GM21737 (cell line): ENCODE results near the gene SPTBN1.
A peak's percentile ranks its signal among the peaks of the same experiment; 100 is the strongest.

ENCODE experiments used
- ATAC-seq: cut with Tn5 transposase; IDR thresholded peaks from one replicate; pipeline ENCODE4 v1.9.1; 2021; ENCODE audit warnings: mild to moderate bottlenecking, moderate library complexity; ENCODE audit not compliant: unreplicated experiment

The SPTBN1 gene

GRCh38 chr2:54549917-54550518 lies 93.9 kb downstream of the SPTBN1 start:
- ATAC-seq = no peak

- no peak for ATAC-seq
Measured at GRCh38 chr2:54550547-54550946, 94.4 kb downstream of the SPTBN1 start.

- ATAC-seq = no peak
Measured at GRCh38 chr2:54551123-54551756, 95.1 kb downstream of the SPTBN1 start.

- ATAC-seq = no peak
Measured at GRCh38 chr2:54553075-54553474, 96.9 kb downstream of the SPTBN1 start.

- no peak for ATAC-seq
Measured at GRCh38 chr2:54553775-54554174, 97.6 kb downstream of the SPTBN1 start.

- ATAC-seq = no peak
Measured at GRCh38 chr2:54555318-54555837, 99.3 kb downstream of the SPTBN1 start.

GRCh38 chr2:54556621-54557121 lies 100.5 kb downstream of the SPTBN1 start:
- no peak for ATAC-seq

- no peak for ATAC-seq
Measured at GRCh38 chr2:54557211-54557600, 101.1 kb downstream of the SPTBN1 start.

- peak; percentile 42 for ATAC-seq
Measured at GRCh38 chr2:54557601-54558187, 101.6 kb downstream of the SPTBN1 start.

- ATAC-seq = peak; percentile 41
Measured at GRCh38 chr2:54558188-54559005, 102.3 kb downstream of the SPTBN1 start.

GRCh38 chr2:54559006-54559445 lies 102.9 kb downstream of the SPTBN1 start:
- ATAC-seq = no peak

- no peak for ATAC-seq
Measured at GRCh38 chr2:54559593-54560145, 103.5 kb downstream of the SPTBN1 start.

- peak; percentile 34 for ATAC-seq
Measured at GRCh38 chr2:54560146-54560881, 104.2 kb downstream of the SPTBN1 start.

- ATAC-seq = no peak
Measured at GRCh38 chr2:54561010-54561409, 104.9 kb downstream of the SPTBN1 start.

GRCh38 chr2:54564439-54564838 lies 108.3 kb downstream of the SPTBN1 start:
- ATAC-seq = no peak

- no peak for ATAC-seq
Measured at GRCh38 chr2:54565551-54565950, 109.4 kb downstream of the SPTBN1 start.

GRCh38 chr2:54566896-54567295 lies 110.8 kb downstream of the SPTBN1 start:
- no peak for ATAC-seq

- peak; percentile 35 for ATAC-seq
Measured at GRCh38 chr2:54568876-54569321, 112.8 kb downstream of the SPTBN1 start.

GRCh38 chr2:54569745-54570301 lies 113.7 kb downstream of the SPTBN1 start:
- ATAC-seq = no peak
